ENCODE data around the gene BDH1.
"Not testable (repeated sequence)": the region's sequence is repeated elsewhere in the genome, so short reads cannot be mapped to it uniquely, and the experiment has no call there.

The BDH1 gene

GRCh38 chr3:197590313-197590962 lies 34.7 kb upstream of the BDH1 start:
- H3K9me3 Mint-ChIP-seq: no peaks in the 10 kb centered on the region
- no peaks in the 10 kb centered on the region for H3K27me3 Mint-ChIP-seq
- H3K27ac Mint-ChIP-seq: no peak overlapping the region
- H3K36me3 Mint-ChIP-seq (ENCODE audit: low read depth): peaks cover 4% of the 10 kb centered on the region
- peak; percentile 49 for ATAC-seq
- no peak for DNase-seq
- peaks cover 31% of the 10 kb centered on the region for H3K4me1 Mint-ChIP-seq
- no peak overlapping the region for H3K4me3 Mint-ChIP-seq

- H3K4me3 Mint-ChIP-seq: no peak overlapping the region
- no peak for ATAC-seq
- no peaks in the 10 kb centered on the region for H3K9me3 Mint-ChIP-seq
- H3K36me3 Mint-ChIP-seq (ENCODE audit: low read depth): peaks cover 4% of the 10 kb centered on the region
- DNase-seq: no peak
- H3K27me3 Mint-ChIP-seq: no peaks in the 10 kb centered on the region
- H3K4me1 Mint-ChIP-seq: peaks cover 31% of the 10 kb centered on the region
- H3K27ac Mint-ChIP-seq: no peak overlapping the region
These were observed 33.8 kb upstream of the BDH1 start for GRCh38 chr3:197589545-197589944.

GRCh38 chr3:197586768-197587167 lies 31.0 kb upstream of the BDH1 start:
- H3K36me3 Mint-ChIP-seq (ENCODE audit: low read depth); ATAC-seq; H3K27me3 Mint-ChIP-seq; H3K4me3 Mint-ChIP-seq; DNase-seq; H3K9me3 Mint-ChIP-seq; H3K27ac Mint-ChIP-seq: not testable (repeated sequence)
- peaks cover 16% of the 10 kb centered on the region for H3K4me1 Mint-ChIP-seq

- ATAC-seq: no peak
- no peak overlapping the region for H3K4me3 Mint-ChIP-seq
- no peak for DNase-seq
- H3K27me3 Mint-ChIP-seq: no peaks in the 10 kb centered on the region
- H3K4me1 Mint-ChIP-seq: peaks cover 11% of the 10 kb centered on the region
- H3K27ac Mint-ChIP-seq: no peak overlapping the region
- no peaks in the 10 kb centered on the region for H3K36me3 Mint-ChIP-seq (ENCODE audit: low read depth)
- no peaks in the 10 kb centered on the region for H3K9me3 Mint-ChIP-seq
These were observed 30.4 kb upstream of the BDH1 start for GRCh38 chr3:197586181-197586580.

- Mint-ChIP-seq H3K36me3 (ENCODE audit: low read depth) (no peaks in the 10 kb centered on the region), H3K4me1 (no peaks in the 10 kb centered on the region)
These were observed 29.0 kb upstream of the BDH1 start for GRCh38 chr3:197584733-197585132.

GRCh38 chr3:197583371-197583770 lies 27.6 kb upstream of the BDH1 start:
- Mint-ChIP-seq H3K9me3 (no peaks in the 10 kb centered on the region), H3K27ac (no peak overlapping the region), H3K4me1 (no peaks in the 10 kb centered on the region), H3K27me3 (no peaks in the 10 kb centered on the region), H3K36me3 (ENCODE audit: low read depth) (no peaks in the 10 kb centered on the region), H3K4me3 (no peak overlapping the region)
- DNase-seq: no peak
- no peak for ATAC-seq

More at GRCh38 chr3:197584733-197585132, 29.0 kb upstream of the BDH1 start:
- DNase-seq: no peak
- no peak for ATAC-seq
- H3K4me3 Mint-ChIP-seq: no peak overlapping the region
- H3K27ac Mint-ChIP-seq: no peak overlapping the region
- no peaks in the 10 kb centered on the region for H3K27me3 Mint-ChIP-seq
- no peaks in the 10 kb centered on the region for H3K9me3 Mint-ChIP-seq

GRCh38 chr3:197580253-197580691 lies 24.5 kb upstream of the BDH1 start:
- Mint-ChIP-seq H3K4me1 (no peaks in the 10 kb centered on the region), H3K36me3 (ENCODE audit: low read depth) (no peaks in the 10 kb centered on the region), H3K27me3 (no peaks in the 10 kb centered on the region), H3K27ac (no peak overlapping the region), H3K4me3 (no peak overlapping the region), H3K9me3 (no peaks in the 10 kb centered on the region)
- ATAC-seq (no peak), DNase-seq (no peak)

GRCh38 chr3:197578376-197578775 lies 22.6 kb upstream of the BDH1 start:
- Mint-ChIP-seq H3K27me3 (peaks cover 3% of the 10 kb centered on the region), H3K4me3 (no peak overlapping the region), H3K36me3 (ENCODE audit: low read depth) (no peaks in the 10 kb centered on the region), H3K9me3 (no peaks in the 10 kb centered on the region), H3K27ac (no peak overlapping the region), H3K4me1 (no peaks in the 10 kb centered on the region)
- ATAC-seq (no peak), DNase-seq (no peak)

- Mint-ChIP-seq H3K4me3 (no peak overlapping the region), H3K4me1 (no peaks in the 10 kb centered on the region)
- no peak for ATAC-seq
These were observed 21.8 kb upstream of the BDH1 start for GRCh38 chr3:197577366-197578074.

GRCh38 chr3:197576838-197577237 lies 21.1 kb upstream of the BDH1 start:
- Mint-ChIP-seq H3K9me3 (no peaks in the 10 kb centered on the region), H3K27ac (no peak overlapping the region), H3K36me3 (ENCODE audit: low read depth) (no peaks in the 10 kb centered on the region), H3K4me3 (no peak overlapping the region), H3K27me3 (peaks cover 3% of the 10 kb centered on the region), H3K4me1 (no peaks in the 10 kb centered on the region)
- ATAC-seq (no peak), DNase-seq (no peak)

More at GRCh38 chr3:197577366-197578074, 21.8 kb upstream of the BDH1 start:
- DNase-seq: no peak
- Mint-ChIP-seq H3K27me3 (peaks cover 3% of the 10 kb centered on the region), H3K36me3 (ENCODE audit: low read depth) (no peaks in the 10 kb centered on the region), H3K9me3 (no peaks in the 10 kb centered on the region), H3K27ac (no peak overlapping the region)

GRCh38 chr3:197575362-197575761 lies 19.6 kb upstream of the BDH1 start:
- ATAC-seq (no peak), DNase-seq (no peak)
- Mint-ChIP-seq H3K9me3 (peaks cover 7% of the 10 kb centered on the region), H3K27me3 (peaks cover 3% of the 10 kb centered on the region), H3K27ac (no peak overlapping the region), H3K4me3 (no peak overlapping the region), H3K4me1 (no peaks in the 10 kb centered on the region), H3K36me3 (ENCODE audit: low read depth) (peaks cover 6% of the 10 kb centered on the region)

GRCh38 chr3:197574396-197574991 lies 18.7 kb upstream of the BDH1 start:
- H3K36me3 Mint-ChIP-seq (ENCODE audit: low read depth): peaks cover 12% of the 10 kb centered on the region
- not testable (repeated sequence) for H3K27me3 Mint-ChIP-seq, H3K4me1 Mint-ChIP-seq, H3K9me3 Mint-ChIP-seq, ATAC-seq, DNase-seq, H3K4me3 Mint-ChIP-seq, H3K27ac Mint-ChIP-seq

GRCh38 chr3:197573048-197573767 lies 17.4 kb upstream of the BDH1 start:
- no peak overlapping the region for H3K4me3 Mint-ChIP-seq
- peaks cover 16% of the 10 kb centered on the region for H3K27me3 Mint-ChIP-seq
- ATAC-seq: no peak

GRCh38 chr3:197571880-197572172 lies 16.1 kb upstream of the BDH1 start:
- H3K4me1 Mint-ChIP-seq, H3K4me3 Mint-ChIP-seq, ATAC-seq, H3K27ac Mint-ChIP-seq, DNase-seq: not testable (repeated sequence)
- Mint-ChIP-seq H3K9me3 (peaks cover 13% of the 10 kb centered on the region), H3K36me3 (ENCODE audit: low read depth) (peaks cover 15% of the 10 kb centered on the region), H3K27me3 (peaks cover 27% of the 10 kb centered on the region)

More at GRCh38 chr3:197573048-197573767, 17.4 kb upstream of the BDH1 start:
- Mint-ChIP-seq H3K27ac (no peak overlapping the region), H3K36me3 (ENCODE audit: low read depth) (peaks cover 15% of the 10 kb centered on the region), H3K9me3 (peaks cover 13% of the 10 kb centered on the region), H3K4me1 (peaks cover 4% of the 10 kb centered on the region)
- no peak for DNase-seq
